Measurements from ENCODE around the gene ADM.

The ADM gene

DNA sequence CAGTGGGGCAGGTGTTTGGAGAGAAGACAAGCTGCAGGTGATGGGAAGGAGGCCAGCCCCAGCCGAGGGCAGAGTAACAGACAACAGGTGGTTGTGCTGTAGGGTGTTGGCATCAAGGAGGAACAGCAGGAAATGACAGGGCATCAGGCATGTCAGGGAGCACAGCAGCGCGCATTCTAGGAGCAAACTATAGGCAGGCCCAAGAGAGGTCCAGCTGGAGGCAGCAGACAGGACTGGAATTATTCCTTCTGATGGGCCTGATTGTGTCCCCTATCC, 13.6 kb downstream of the ADM start:
- in situ Hi-C loops (cut with HindIII; ENCODE audit: low sequenced_read_pairs), result no loop called here
- DNase-seq (ENCODE audit: low read depth, low spot score), result no peak
- H3K4me3 ChIP-seq (ENCODE audit: low read depth, low read length), result no peak overlapping the region
- TF ChIP-seq, protein P1, sequence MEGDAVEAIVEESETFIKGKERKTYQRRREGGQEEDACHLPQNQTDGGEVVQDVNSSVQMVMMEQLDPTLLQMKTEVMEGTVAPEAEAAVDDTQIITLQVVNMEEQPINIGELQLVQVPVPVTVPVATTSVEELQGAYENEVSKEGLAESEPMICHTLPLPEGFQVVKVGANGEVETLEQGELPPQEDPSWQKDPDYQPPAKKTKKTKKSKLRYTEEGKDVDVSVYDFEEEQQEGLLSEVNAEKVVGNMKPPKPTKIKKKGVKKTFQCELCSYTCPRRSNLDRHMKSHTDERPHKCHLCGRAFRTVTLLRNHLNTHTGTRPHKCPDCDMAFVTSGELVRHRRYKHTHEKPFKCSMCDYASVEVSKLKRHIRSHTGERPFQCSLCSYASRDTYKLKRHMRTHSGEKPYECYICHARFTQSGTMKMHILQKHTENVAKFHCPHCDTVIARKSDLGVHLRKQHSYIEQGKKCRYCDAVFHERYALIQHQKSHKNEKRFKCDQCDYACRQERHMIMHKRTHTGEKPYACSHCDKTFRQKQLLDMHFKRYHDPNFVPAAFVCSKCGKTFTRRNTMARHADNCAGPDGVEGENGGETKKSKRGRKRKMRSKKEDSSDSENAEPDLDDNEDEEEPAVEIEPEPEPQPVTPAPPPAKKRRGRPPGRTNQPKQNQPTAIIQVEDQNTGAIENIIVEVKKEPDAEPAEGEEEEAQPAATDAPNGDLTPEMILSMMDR (IDR thresholded peaks at IDR 0.05; ENCODE audit: low read depth, low read length), result no peak

DNA sequence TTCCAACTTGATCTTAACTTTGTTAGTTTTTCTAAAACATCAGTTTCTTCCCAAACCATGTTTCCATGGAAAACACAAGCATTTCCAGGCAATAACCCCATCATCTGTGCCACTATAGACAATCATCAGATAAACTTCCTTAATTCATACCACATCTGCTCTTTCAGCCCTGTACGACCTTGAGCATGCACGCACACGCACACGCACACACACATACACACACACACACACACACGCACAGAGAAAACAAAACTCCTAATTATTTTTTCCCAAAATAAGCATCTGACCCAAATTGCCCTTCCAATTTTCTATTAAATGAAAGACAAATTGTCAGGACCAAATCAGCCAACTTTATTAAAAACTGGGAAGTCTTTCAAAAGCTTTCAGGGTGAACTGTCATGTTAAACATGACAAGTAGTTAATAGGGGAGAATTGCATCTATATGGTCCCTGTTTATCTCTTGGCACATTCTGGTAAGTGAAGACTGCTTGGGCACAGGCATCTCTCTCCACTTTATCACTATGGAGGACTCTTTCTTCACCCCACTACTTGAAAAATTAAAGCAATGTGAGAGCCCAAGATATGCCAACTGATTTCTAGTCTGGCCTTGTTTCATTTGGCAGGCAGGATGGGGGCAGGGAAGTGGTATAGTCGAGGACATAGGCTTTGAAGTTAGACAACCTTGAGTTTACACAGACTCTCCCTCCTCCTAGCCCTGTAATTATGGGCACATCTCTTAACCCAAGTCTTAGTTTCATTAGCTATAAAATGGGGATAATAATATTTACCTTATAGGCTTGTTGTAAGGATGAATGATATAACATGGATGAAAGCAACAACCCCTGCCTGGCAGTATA, 15.1 kb downstream of the ADM start:
- DNase-seq (ENCODE audit: low read depth, low spot score), result no peak
- TF ChIP-seq, protein P1 (IDR thresholded peaks at IDR 0.05; ENCODE audit: low read depth, low read length), result no peak
- in situ Hi-C loops (cut with HindIII; ENCODE audit: low sequenced_read_pairs), result no loop called here

DNA sequence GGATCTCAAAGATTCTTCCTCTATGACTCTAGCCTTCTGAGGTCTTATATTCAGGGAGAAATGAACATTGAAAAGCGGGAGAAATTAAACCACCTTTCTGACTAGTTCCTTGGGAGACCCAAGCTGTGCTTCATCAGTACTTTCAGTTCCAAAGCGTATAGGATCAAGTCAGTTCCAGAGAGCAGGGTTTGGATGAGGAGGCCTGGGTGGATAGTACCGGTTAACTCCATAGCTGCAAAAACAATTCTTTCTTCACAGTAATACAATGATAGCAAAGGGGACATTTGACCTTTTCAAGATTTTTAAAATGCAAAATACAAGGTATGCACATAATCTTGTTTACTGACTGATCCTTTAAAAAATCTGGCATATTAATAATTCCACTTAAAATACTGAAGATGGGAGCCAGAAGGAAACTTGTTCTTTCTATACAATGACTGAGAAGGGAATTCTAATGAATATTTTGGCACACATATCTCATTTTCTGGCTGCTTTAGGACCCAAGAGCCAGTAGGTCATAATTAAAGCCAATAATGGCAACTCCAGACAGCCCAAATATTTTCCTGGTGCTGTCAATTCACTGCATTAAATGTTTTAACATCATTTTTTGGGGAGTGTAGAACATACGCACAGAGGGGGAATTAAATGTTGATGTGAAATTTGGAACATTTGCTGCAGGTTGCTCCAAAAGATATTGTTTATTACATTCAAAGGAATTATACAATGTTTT, 16.0 kb downstream of the ADM start:
- TF ChIP-seq, protein P1 (IDR thresholded peaks at IDR 0.05; ENCODE audit: low read depth, low read length), result no peak
- in situ Hi-C loops (cut with HindIII; ENCODE audit: low sequenced_read_pairs), result no loop called here
- no peak overlapping the region for H3K4me3 ChIP-seq (ENCODE audit: low read depth, low read length)
- no peak for DNase-seq (ENCODE audit: low read depth, low spot score)

More for the DNA sequence above, 15.1 kb downstream of the ADM start:
- no peak overlapping the region for H3K4me3 ChIP-seq (ENCODE audit: low read depth, low read length)

DNA sequence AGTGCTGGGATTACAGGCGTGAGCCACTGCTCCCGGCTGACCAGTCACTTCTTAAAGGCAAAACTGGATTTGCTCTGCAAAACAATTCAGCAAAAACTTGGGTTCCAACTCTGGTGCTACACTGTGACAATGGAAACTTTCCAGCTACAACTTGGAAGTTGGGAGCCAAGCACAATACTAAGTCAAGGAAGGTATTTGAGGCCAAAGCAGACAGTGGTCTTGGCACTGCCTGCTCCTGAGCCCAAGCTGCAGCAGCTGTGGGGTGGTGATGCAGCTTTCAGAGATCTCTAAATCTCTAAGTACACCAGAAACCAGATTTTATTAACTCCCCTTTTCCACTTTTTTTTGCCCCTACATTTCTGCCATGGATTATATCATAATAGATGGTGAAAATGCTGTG, 17.5 kb downstream of the ADM start:
- TF ChIP-seq, protein P1 (IDR thresholded peaks at IDR 0.05; ENCODE audit: low read depth, low read length), result no peak
- in situ Hi-C loops (cut with HindIII; ENCODE audit: low sequenced_read_pairs), result no loop called here
- H3K4me3 ChIP-seq (ENCODE audit: low read depth, low read length), result no peak overlapping the region
- DNase-seq (ENCODE audit: low read depth, low spot score), result peak; percentile 30

DNA sequence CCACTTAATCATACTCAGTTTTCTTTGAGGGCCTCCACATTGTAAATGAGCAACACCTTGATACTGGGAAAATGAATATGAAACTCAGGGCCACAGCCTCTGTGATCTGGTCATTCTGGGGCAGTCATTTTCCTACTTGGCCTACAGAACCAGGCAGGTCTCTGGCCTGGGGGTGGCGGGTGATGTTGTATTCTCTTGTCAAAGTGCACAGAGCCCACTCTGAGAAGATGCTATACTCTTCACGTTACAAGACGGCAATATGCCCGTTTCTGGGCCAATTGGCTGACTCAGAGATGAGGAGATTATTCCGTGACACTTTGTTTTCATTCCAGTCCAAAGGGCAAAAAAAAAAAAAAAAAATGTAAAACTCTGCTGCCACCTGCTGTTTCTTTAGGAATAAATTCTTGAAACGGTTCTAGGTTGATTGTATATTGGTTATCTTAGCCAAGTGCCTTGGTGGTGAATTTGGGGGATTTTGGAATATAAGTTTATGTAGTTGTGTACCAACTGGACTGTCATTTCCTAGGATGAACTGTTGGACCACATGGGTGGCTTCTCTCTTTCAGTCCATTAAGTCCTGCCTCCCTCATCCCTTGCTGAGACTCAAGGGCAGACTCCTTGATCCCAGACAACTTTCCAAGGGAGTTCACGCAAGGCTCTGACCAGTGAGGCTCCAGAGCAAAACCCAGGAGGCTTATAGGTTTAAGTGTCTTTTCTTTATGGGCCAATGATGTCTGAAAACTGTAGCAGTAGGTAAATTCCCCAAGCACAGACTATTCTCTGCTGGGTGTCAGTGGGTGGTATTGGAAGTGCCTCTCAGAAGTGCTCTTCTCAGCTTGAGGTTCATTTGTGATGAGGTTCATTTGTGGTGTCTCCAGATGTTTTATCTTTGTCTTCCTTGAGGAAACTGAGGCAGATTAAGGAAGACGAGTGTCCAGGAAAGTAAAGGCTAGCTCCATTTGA, 18.2 kb downstream of the ADM start:
- peak; percentile 93 for DNase-seq (ENCODE audit: low read depth, low spot score)
- in situ Hi-C loops (cut with HindIII; ENCODE audit: low sequenced_read_pairs), result no loop called here

More for the DNA sequence above, 18.2 kb downstream of the ADM start:
- TF ChIP-seq, protein P1 (IDR thresholded peaks at IDR 0.05; ENCODE audit: low read depth, low read length), result peak; percentile 34
- H3K4me3 ChIP-seq (ENCODE audit: low read depth, low read length), result no peak overlapping the region

Measured in astrocyte of the spinal cord (primary cell).